HCT116 (cell line): Measurements from ENCODE around the gene UBA5. TPM values are rescaled to one million over a fixed set of nuclear protein-coding genes. Genes with fewer than 3 reads are reported as not detected.

Experiments used
- ATAC-seq: fragments of 200-7000 bp; cut with Tn5 transposase; 2 replicates; pipeline ENCODE4 v1.9.1; 2020; ENCODE audit warnings: mild to moderate bottlenecking, moderate library complexity
- BruUV-seq: library from RNA; stranded (reverse); fragments of 400-500 nt; replicated peaks from 2 replicates; lab custom pipeline; 2021; lab: Mats Ljungman, UMichigan
- CTCF ChIA-PET: fragments of 300-600 bp; sonication (Branson Sonifier 250); formaldehyde crosslinking; loops from one replicate; lab custom pipeline; 2021; ENCODE audit warnings: antibody characterized with exemption; lab: Charles Lee
- POLR2A ChIA-PET: fragments of 300-600, 350-600 bp; sonication (Branson Sonifier 250); formaldehyde crosslinking; loops from one replicate; lab custom pipeline; 2021; ENCODE audit warnings: antibody characterized with exemption; lab: Charles Lee
- RAD21 ChIA-PET, 2 experiments: fragments of 300-600 bp; sonication (Branson Sonifier 250); formaldehyde crosslinking; loops; one replicate each; lab custom pipeline; 2023; ENCODE audit warnings: low total read pairs in 2 of 2; ENCODE audit not compliant: uncharacterized antibody in 2 of 2, unreplicated experiment in 2 of 2, low non-redundant PET in 1 of 2; lab: Charles Lee
- DNase-seq: peaks from one replicate; pipeline ENCODE4 v3.0.0-alpha.2; 2010; ENCODE audit warnings: low read depth, low spot score
- H2AFZ ChIP-seq: fragments of 200-600 bp; shearing (Covaris generic), sonication (generic); 2 replicates; pipeline ENCODE4 v1.6.1; 2017; ENCODE audit warnings: low read depth, mixed run types, mixed read lengths, antibody characterized with exemption, low read length; ENCODE audit not compliant: poor library complexity, severe bottlenecking
- H3K27ac ChIP-seq: 2 replicates; pipeline ENCODE4 v1.5.1; 2012; ENCODE audit warnings: low read depth, low read length
- H3K27me3 ChIP-seq: fragments of 200-600 bp; sonication (generic); 2 replicates; pipeline ENCODE4 v1.6.1; 2016; ENCODE audit warnings: mixed run types, low read length, mixed read lengths; ENCODE audit not compliant: insufficient read depth
- H3K36me3 ChIP-seq, 2 experiments: fragments of 200-500 bp in 1 of 2; fragments of 200-600 bp in 1 of 2; sonication (Bioruptor generic) in 1 of 2; sonication (generic) in 1 of 2; 2 replicates each; pipeline versions ENCODE4 v1.5.1 to v1.6.1; 2014 to 2016; ENCODE audit warnings: low read length in 2 of 2, inconsistent platforms in 1 of 2, mixed read lengths in 1 of 2, mixed run types in 1 of 2; ENCODE audit not compliant: insufficient read depth in 2 of 2, control insufficient read depth in 1 of 2
- H3K4me1 ChIP-seq, 2 experiments: fragments of 200-600 bp in 1 of 2; sonication (generic) in 1 of 2; 2 replicates each; pipeline versions ENCODE4 v1.5.1 to v1.6.1; 2012 to 2017; ENCODE audit warnings: low read length in 2 of 2, inconsistent platforms in 1 of 2, mild to moderate bottlenecking in 1 of 2, mixed read lengths in 1 of 2, mixed run types in 1 of 2, moderate library complexity in 1 of 2; ENCODE audit not compliant: insufficient read depth in 2 of 2, control insufficient read depth in 1 of 2
- H3K4me2 ChIP-seq: fragments of 200-600 bp; sonication (generic); 2 replicates; pipeline ENCODE4 v1.6.1; 2017; ENCODE audit warnings: mixed run types, low read length, mixed read lengths
- H3K4me3 ChIP-seq, 2 experiments: fragments of 200-600 bp in 1 of 2; sonication (generic) in 1 of 2; replicated peaks in 1 of 2; 2 replicates each; pipeline ENCODE4 v1.5.1; 2011 to 2016; ENCODE audit warnings: low read length in 2 of 2, control low read depth in 1 of 2, low read depth in 1 of 2, mild to moderate bottlenecking in 1 of 2, mixed read lengths in 1 of 2, mixed run types in 1 of 2
- H3K79me2 ChIP-seq: fragments of 200-600 bp; sonication (generic); 2 replicates; pipeline ENCODE4 v1.6.1; 2017; ENCODE audit warnings: mild to moderate bottlenecking, mixed run types, low read length, moderate library complexity, mixed read lengths; ENCODE audit not compliant: insufficient read depth
- H3K9ac ChIP-seq: fragments of 200-600 bp; sonication (generic); 2 replicates; pipeline ENCODE4 v1.6.1; 2016; ENCODE audit warnings: low read length, mixed read lengths
- H3K9me2 ChIP-seq: fragments of 200-600 bp; sonication (generic), shearing (Covaris generic); 2 replicates; pipeline ENCODE4 v1.6.1; 2017; ENCODE audit warnings: mixed run types, mild to moderate bottlenecking, moderate library complexity; ENCODE audit not compliant: insufficient read depth
- H3K9me3 ChIP-seq, 2 experiments: fragments of 200-500 bp in 1 of 2; fragments of 200-600 bp in 1 of 2; sonication (Bioruptor generic) in 1 of 2; sonication (generic) in 1 of 2; 2 replicates each; pipeline ENCODE4 v1.6.1; 2014 to 2017; ENCODE audit warnings: low read length in 2 of 2, mixed read lengths in 2 of 2, inconsistent platforms in 1 of 2, low read depth in 1 of 2, mild to moderate bottlenecking in 1 of 2, mixed run types in 1 of 2, moderate library complexity in 1 of 2; ENCODE audit not compliant: control insufficient read depth in 1 of 2, insufficient read depth in 1 of 2
- H4K20me1 ChIP-seq: fragments of 200-600 bp; sonication (generic), shearing (Covaris generic); 2 replicates; pipeline ENCODE4 v1.6.1; 2017; ENCODE audit warnings: mixed run types, mild to moderate bottlenecking, moderate library complexity; ENCODE audit not compliant: insufficient read depth
- CEBPB ChIP-seq: IDR thresholded peaks from 2 replicates; pipeline ENCODE4 v1.6.1; 2012; ENCODE audit warnings: low read depth
- ELF1 ChIP-seq: IDR thresholded peaks from 2 replicates; pipeline ENCODE4 v1.6.1; 2012; ENCODE audit warnings: low read depth, borderline replicate concordance
- EZH2 ChIP-seq: fragments of 200-600 bp; sonication (generic); IDR thresholded peaks from 2 replicates; pipeline ENCODE4 v1.6.1; 2017; ENCODE audit warnings: antibody characterized with exemption, mixed run types
- EZH2phosphoT487 ChIP-seq: fragments of 200-600 bp; IDR thresholded peaks from 2 replicates; pipeline ENCODE4 v1.6.1; 2018; ENCODE audit warnings: antibody characterized with exemption, borderline replicate concordance
- FOSL1 ChIP-seq: IDR thresholded peaks from 2 replicates; pipeline ENCODE4 v1.6.1; 2012; ENCODE audit warnings: low read depth
- JUND ChIP-seq: IDR thresholded peaks from 2 replicates; pipeline ENCODE4 v1.6.1; 2012
- POLR2A ChIP-seq: IDR thresholded peaks from 2 replicates; pipeline ENCODE4 v1.7.0; 2011; ENCODE audit warnings: borderline replicate concordance; ENCODE audit not compliant: insufficient read depth, insufficient read length; ENCODE audit errors: extremely low read depth
- POLR2AphosphoS5 ChIP-seq: IDR thresholded peaks from 2 replicates; pipeline ENCODE4 v1.6.1; 2011; ENCODE audit warnings: mild to moderate bottlenecking, low read depth, low read length, moderate library complexity
- RAD21 ChIP-seq: IDR thresholded peaks from 2 replicates; pipeline ENCODE4 v1.6.1; 2012; ENCODE audit warnings: low read depth, mild to moderate bottlenecking
- SP1 ChIP-seq: IDR thresholded peaks from 2 replicates; pipeline ENCODE4 v1.6.1; 2012; ENCODE audit warnings: low read depth
- SRF ChIP-seq: IDR thresholded peaks from 2 replicates; pipeline ENCODE4 v1.6.1; 2012; ENCODE audit warnings: low read depth
- TCF7L2 ChIP-seq: IDR thresholded peaks from 2 replicates; pipeline ENCODE4 v1.7.0; 2011; ENCODE audit warnings: borderline replicate concordance, inconsistent platforms; ENCODE audit not compliant: insufficient read depth, insufficient read length; ENCODE audit errors: extremely low read depth
- intact Hi-C: fragments of 100-400 bp; cut with micrococcal nuclease; formaldehyde crosslinking; loops from 2 replicates; pipeline ENCODE4 v1.10.0; 2022
- total RNA-seq: library from RNA; stranded (reverse); gene quantifications from one replicate; pipeline ENCODE4 v1.2.1, GENCODE V29; 2021; ENCODE audit not compliant: unreplicated experiment
- TF ChIP-seq, protein P1 (sequence below), 3 experiments: fragments of 200-600 bp in 1 of 3; sonication (generic) in 1 of 3; IDR thresholded peaks in 2 of 3; conservative IDR thresholded peaks in 1 of 3; 2 replicates each; pipeline ENCODE4 v1.5.1; 2012 to 2017; ENCODE audit warnings: low read depth in 2 of 3, low read length in 2 of 3, antibody characterized with exemption in 1 of 3, borderline replicate concordance in 1 of 3, control low read depth in 1 of 3, mild to moderate bottlenecking in 1 of 3, mixed read lengths in 1 of 3, mixed run types in 1 of 3, moderate library complexity in 1 of 3; ENCODE audit not compliant: insufficient read depth in 1 of 3
- TF ChIP-seq, protein P2 (sequence below): IDR thresholded peaks from 2 replicates; pipeline ENCODE4 v1.6.1; 2011; ENCODE audit warnings: mild to moderate bottlenecking, low read length, moderate library complexity; ENCODE audit not compliant: insufficient replicate concordance; ENCODE audit errors: extremely low read depth

The UBA5 gene
- total RNA-seq, 1 experiment from 2014 or later: 43.7 TPM

DNA sequence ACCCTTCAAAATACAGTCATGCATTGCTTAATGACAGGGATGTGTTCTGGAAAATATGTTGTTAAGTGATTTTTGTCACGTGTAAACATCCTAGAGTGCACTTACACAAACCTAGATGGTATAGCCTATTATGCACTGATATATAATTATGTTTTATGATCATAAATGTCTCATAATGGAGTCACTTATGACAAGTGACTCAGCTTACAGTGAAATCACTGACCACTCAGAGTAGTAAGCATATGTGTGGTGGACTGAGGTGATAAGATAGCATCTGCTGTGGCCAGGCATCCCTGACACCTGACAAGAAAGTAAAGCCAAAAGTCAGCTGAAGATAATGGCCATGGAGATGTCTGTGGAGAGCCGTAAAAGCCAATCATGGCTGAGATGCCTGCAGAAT, 5.9 kb upstream of the UBA5 start:
- no peak overlapping the region for H3K4me3 ChIP-seq
- H3K79me2 ChIP-seq: peaks cover 13% of the 10 kb centered on the region; the same call in 1 of the 2 replicates
- no peak for ATAC-seq
- H4K20me1 ChIP-seq: no peaks in the 10 kb centered on the region
- no peaks in the 10 kb centered on the region for H3K9me2 ChIP-seq
- CTCF ChIA-PET: no interaction called here
- no peaks in the 10 kb centered on the region for H3K36me3 ChIP-seq
- DNase-seq: no peak
- H3K27ac ChIP-seq: no peak overlapping the region
- H3K4me1 ChIP-seq: peaks cover 0 to 9% of the 10 kb centered on the region in 2 experiments; a peak in 2 of 4 replicates
- RAD21 ChIA-PET: no interaction called here
- POLR2A ChIA-PET: no interaction called here
- H3K27me3 ChIP-seq: no peaks in the 10 kb centered on the region
- H2AFZ ChIP-seq: no peak overlapping the region
- TF ChIP-seq, protein P1, sequence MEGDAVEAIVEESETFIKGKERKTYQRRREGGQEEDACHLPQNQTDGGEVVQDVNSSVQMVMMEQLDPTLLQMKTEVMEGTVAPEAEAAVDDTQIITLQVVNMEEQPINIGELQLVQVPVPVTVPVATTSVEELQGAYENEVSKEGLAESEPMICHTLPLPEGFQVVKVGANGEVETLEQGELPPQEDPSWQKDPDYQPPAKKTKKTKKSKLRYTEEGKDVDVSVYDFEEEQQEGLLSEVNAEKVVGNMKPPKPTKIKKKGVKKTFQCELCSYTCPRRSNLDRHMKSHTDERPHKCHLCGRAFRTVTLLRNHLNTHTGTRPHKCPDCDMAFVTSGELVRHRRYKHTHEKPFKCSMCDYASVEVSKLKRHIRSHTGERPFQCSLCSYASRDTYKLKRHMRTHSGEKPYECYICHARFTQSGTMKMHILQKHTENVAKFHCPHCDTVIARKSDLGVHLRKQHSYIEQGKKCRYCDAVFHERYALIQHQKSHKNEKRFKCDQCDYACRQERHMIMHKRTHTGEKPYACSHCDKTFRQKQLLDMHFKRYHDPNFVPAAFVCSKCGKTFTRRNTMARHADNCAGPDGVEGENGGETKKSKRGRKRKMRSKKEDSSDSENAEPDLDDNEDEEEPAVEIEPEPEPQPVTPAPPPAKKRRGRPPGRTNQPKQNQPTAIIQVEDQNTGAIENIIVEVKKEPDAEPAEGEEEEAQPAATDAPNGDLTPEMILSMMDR (IDR thresholded peaks at IDR 0.05 in 2 of 3, conservative IDR thresholded peaks at IDR 0.05 in 1 of 3; ENCODE audit: borderline replicate concordance in 1 of 3, insufficient read depth in 1 of 3, low read depth in 2 of 3, low read length in 2 of 3): no peak
- TF ChIP-seq TCF7L2: no peak
- TF ChIP-seq EZH2phosphoT487: no peak
- TF ChIP-seq, protein P2, sequence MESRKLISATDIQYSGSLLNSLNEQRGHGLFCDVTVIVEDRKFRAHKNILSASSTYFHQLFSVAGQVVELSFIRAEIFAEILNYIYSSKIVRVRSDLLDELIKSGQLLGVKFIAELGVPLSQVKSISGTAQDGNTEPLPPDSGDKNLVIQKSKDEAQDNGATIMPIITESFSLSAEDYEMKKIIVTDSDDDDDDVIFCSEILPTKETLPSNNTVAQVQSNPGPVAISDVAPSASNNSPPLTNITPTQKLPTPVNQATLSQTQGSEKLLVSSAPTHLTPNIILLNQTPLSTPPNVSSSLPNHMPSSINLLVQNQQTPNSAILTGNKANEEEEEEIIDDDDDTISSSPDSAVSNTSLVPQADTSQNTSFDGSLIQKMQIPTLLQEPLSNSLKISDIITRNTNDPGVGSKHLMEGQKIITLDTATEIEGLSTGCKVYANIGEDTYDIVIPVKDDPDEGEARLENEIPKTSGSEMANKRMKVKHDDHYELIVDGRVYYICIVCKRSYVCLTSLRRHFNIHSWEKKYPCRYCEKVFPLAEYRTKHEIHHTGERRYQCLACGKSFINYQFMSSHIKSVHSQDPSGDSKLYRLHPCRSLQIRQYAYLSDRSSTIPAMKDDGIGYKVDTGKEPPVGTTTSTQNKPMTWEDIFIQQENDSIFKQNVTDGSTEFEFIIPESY: no peak
- no peak for TF ChIP-seq RAD21
- TF ChIP-seq ELF1: no peak
- no peak for TF ChIP-seq CEBPB
- no peak for TF ChIP-seq EZH2
- no peak for TF ChIP-seq SRF
- no peak for TF ChIP-seq FOSL1
- TF ChIP-seq JUND: no peak
- TF ChIP-seq POLR2AphosphoS5: no peak
- no peak for TF ChIP-seq SP1
- TF ChIP-seq POLR2A: no peak
- H3K9me3 ChIP-seq: no peaks in the 10 kb centered on the region
- intact Hi-C loops: no loop called here
- H3K4me2 ChIP-seq: no peak overlapping the region
- BruUV-seq: no TSS peak
- no peak overlapping the region for H3K9ac ChIP-seq
